Measurements from ENCODE around the gene ASTN1. TPM values are rescaled to one million over a fixed set of nuclear protein-coding genes. Genes with fewer than 3 reads are reported as not detected.

Gene ASTN1
- total and polyA plus RNA-seq, 2 of the 4 experiments (the other 2 are of a cell fraction), result under 0.01 to 0.07 TPM

DNA sequence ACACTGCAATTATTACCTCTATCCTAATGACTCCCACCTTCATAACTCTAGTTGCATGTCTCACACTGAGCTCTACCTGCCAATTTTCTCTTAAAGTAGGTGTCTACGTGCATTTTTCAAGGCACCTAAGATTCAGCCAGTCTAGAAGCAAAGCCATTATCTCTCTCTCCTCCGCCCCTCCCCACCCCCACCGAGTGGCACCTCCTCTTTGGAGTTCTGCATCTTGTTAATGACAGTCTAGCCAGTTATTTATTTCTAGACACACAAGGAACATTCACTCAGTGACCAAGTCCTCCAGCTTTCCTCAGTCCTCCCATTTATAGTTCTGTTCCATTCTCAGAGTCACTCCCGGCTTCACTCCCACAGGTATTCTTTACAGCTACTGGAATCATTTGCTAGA is 47.6 kb downstream of the ASTN1 start:
- no peak overlapping the region for H2AK9ac ChIP-seq (replicated peaks; ENCODE audit: low read depth, low read length, poor library complexity)
- H2BK120ac ChIP-seq (ENCODE audit: low read depth, low read length), result no peak overlapping the region
- no peak overlapping the region for H2AK5ac ChIP-seq (ENCODE audit: low read depth, low read length)
- H3K18ac ChIP-seq (ENCODE audit: low read depth, low read length), result no peak overlapping the region
- ATAC-seq (ENCODE audit: low read depth) (no peak), DNase-seq (no peak)
- no peaks in the 10 kb centered on the region for H3K4me1 ChIP-seq (ENCODE audit: control insufficient read depth, insufficient read depth, low read length)
- H3K36me3 ChIP-seq (ENCODE audit: control insufficient read depth, insufficient read depth, low read length), result no peaks in the 10 kb centered on the region
- dilution Hi-C loops (cut with HindIII; ENCODE audit: low sequenced_read_pairs, unreplicated experiment), result no loop called here
- H3K9ac ChIP-seq (ENCODE audit: low read depth, low read length), result no peak overlapping the region
- no peaks in the 10 kb centered on the region for H4K20me1 ChIP-seq (ENCODE audit: insufficient read depth, low read length)
- H3K27ac ChIP-seq (ENCODE audit: insufficient read depth, low read length), result no peak overlapping the region
- no peak overlapping the region for H2BK5ac ChIP-seq (ENCODE audit: low read depth, low read length, poor library complexity, severe bottlenecking)
- H3K4me3 ChIP-seq (ENCODE audit: insufficient read depth, low read depth, low read length), result no peak overlapping the region
- H2AFZ ChIP-seq (replicated peaks; ENCODE audit: low read length, poor library complexity), result no peak overlapping the region
- TF ChIP-seq, protein P1, sequence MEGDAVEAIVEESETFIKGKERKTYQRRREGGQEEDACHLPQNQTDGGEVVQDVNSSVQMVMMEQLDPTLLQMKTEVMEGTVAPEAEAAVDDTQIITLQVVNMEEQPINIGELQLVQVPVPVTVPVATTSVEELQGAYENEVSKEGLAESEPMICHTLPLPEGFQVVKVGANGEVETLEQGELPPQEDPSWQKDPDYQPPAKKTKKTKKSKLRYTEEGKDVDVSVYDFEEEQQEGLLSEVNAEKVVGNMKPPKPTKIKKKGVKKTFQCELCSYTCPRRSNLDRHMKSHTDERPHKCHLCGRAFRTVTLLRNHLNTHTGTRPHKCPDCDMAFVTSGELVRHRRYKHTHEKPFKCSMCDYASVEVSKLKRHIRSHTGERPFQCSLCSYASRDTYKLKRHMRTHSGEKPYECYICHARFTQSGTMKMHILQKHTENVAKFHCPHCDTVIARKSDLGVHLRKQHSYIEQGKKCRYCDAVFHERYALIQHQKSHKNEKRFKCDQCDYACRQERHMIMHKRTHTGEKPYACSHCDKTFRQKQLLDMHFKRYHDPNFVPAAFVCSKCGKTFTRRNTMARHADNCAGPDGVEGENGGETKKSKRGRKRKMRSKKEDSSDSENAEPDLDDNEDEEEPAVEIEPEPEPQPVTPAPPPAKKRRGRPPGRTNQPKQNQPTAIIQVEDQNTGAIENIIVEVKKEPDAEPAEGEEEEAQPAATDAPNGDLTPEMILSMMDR (conservative IDR thresholded peaks at IDR 0.05; ENCODE audit: low read depth, low read length), result no peak
- TF ChIP-seq, protein P2, sequence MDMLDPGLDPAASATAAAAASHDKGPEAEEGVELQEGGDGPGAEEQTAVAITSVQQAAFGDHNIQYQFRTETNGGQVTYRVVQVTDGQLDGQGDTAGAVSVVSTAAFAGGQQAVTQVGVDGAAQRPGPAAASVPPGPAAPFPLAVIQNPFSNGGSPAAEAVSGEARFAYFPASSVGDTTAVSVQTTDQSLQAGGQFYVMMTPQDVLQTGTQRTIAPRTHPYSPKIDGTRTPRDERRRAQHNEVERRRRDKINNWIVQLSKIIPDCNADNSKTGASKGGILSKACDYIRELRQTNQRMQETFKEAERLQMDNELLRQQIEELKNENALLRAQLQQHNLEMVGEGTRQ (IDR thresholded peaks at IDR 0.05; ENCODE audit: low read depth, low read length), result no peak
- TF ChIP-seq CHD1 (IDR thresholded peaks at IDR 0.05; ENCODE audit: low read depth, low read length) (no peak), RCOR1 (IDR thresholded peaks at IDR 0.05; ENCODE audit: insufficient replicate concordance, low read length) (no peak), NFE2L2 (IDR thresholded peaks at IDR 0.05; ENCODE audit: low read depth, low read length) (no peak), MAFK (IDR thresholded peaks at IDR 0.05; ENCODE audit: low read depth, low read length) (no peak), POLR2A (IDR thresholded peaks at IDR 0.05; ENCODE audit: low read depth, low read length) (no peak), RFX5 (IDR thresholded peaks at IDR 0.05; ENCODE audit: low read depth, low read length) (no peak), FOS (IDR thresholded peaks at IDR 0.05; ENCODE audit: low read depth, low read length) (no peak), RAD21 (IDR thresholded peaks at IDR 0.05; ENCODE audit: low read length) (no peak), CEBPB (IDR thresholded peaks at IDR 0.05; ENCODE audit: low read depth, low read length) (no peak), BHLHE40 (IDR thresholded peaks at IDR 0.05; ENCODE audit: low read depth, low read length) (no peak), MXI1 (IDR thresholded peaks at IDR 0.05; ENCODE audit: borderline replicate concordance, low read depth, low read length) (no peak), SMC3 (IDR thresholded peaks at IDR 0.05; ENCODE audit: low read depth, low read length) (no peak), MAZ (IDR thresholded peaks at IDR 0.05; ENCODE audit: borderline replicate concordance, low read depth, low read length) (no peak)
- TF ChIP-seq, protein P3, sequence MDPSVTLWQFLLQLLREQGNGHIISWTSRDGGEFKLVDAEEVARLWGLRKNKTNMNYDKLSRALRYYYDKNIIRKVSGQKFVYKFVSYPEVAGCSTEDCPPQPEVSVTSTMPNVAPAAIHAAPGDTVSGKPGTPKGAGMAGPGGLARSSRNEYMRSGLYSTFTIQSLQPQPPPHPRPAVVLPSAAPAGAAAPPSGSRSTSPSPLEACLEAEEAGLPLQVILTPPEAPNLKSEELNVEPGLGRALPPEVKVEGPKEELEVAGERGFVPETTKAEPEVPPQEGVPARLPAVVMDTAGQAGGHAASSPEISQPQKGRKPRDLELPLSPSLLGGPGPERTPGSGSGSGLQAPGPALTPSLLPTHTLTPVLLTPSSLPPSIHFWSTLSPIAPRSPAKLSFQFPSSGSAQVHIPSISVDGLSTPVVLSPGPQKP (IDR thresholded peaks at IDR 0.05; ENCODE audit: borderline replicate concordance, low read depth, low read length), result no peak
- in situ Hi-C loops (cut with MboI; ENCODE audit: low sequenced_read_pairs), result no loop called here
- H4K91ac ChIP-seq (ENCODE audit: insufficient read depth, low read depth, low read length), result no peak overlapping the region
- WGBS, 2 experiments (ENCODE audit: extremely low coverage in 2 of 2, insufficient read length in 1 of 2), result 54% methylated on average over 2 of the region's 4 CpGs; no CpG with 5 or more reads in 1 of the 2 experiments
- H3K4ac ChIP-seq (ENCODE audit: low read depth, low read length), result no peak overlapping the region
- BruUV-seq (replicated peaks), result no TSS peak
- H4K5ac ChIP-seq (ENCODE audit: low read depth, low read length), result no peak overlapping the region
- H3K27me3 ChIP-seq (ENCODE audit: control insufficient read depth, insufficient read depth, low read length), result no peaks in the 10 kb centered on the region
- POLR2A ChIA-PET (ENCODE audit: unreplicated experiment), result no interaction called here
- H3K79me1 ChIP-seq (ENCODE audit: low read depth in 1 of 2, low read length in 2 of 2), result no peaks in the 10 kb centered on the region
- H4K8ac ChIP-seq (ENCODE audit: low read depth in 2 of 2, low read length in 2 of 2), result no peak overlapping the region
- H3K23ac ChIP-seq (ENCODE audit: low read depth, low read length), result no peak overlapping the region
- CTCF ChIA-PET, result no interaction called here
- no peak overlapping the region for H3K56ac ChIP-seq (ENCODE audit: extremely low read depth, insufficient read depth, low read length)
- H2BK20ac ChIP-seq (ENCODE audit: low read depth, low read length), result no peak overlapping the region
- H3K4me2 ChIP-seq (ENCODE audit: low read depth, low read length), result no peak overlapping the region
- H3K14ac ChIP-seq (replicated peaks; ENCODE audit: low read depth, low read length), result no peak overlapping the region
- intact Hi-C loops (cut with micrococcal nuclease), result no loop called here
- H3K9me1 ChIP-seq (ENCODE audit: insufficient read depth, low read length), result no peaks in the 10 kb centered on the region
- no peaks in the 10 kb centered on the region for H3K9me3 ChIP-seq (ENCODE audit: control insufficient read depth, insufficient read depth, low read length)
- H2BK15ac ChIP-seq (ENCODE audit: low read depth, low read length), result no peak overlapping the region

Data from IMR-90 (cell line).